Measurements from ENCODE around the gene USP50. TPM values are rescaled to one million over a fixed set of nuclear protein-coding genes. Genes with fewer than 3 reads are reported as not detected.

Gene USP50
- polyA plus RNA-seq, 2 of the 4 experiments (the other 2 are of a cell fraction), result 0.14 TPM; not detected in 1

DNA sequence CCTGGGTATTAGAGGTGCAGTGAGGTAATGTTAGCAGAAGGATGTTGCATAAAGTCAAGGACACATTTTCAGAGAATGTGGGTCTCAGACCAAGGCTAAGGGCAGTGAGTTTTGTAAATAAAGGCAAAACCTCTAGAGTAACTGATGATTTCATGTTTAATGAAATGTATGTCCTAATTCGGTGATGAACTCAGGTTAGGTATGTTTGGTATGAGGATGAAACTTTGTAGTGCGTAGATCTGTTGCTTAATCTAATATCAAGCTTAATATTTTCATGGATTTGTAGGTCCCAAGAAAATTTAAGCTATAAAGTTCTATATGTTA is 3.6 kb downstream of the USP50 start:
- Histone ChIP-seq H3K4me2 (no peak overlapping the region), H3K4me3 (no peak overlapping the region), H3K9me3 (no peaks in the 10 kb centered on the region), H3K4me1 (no peaks in the 10 kb centered on the region), H3K27ac (no peak overlapping the region)
- DNase-seq (ENCODE audit: low read depth in 1 of 2, low spot score in 1 of 2), result no peak
- ChIA-PET POLR2A (no interaction called here), CTCF (interaction anchor here (0.7 to 1.4 kb wide), 3 partner anchors 33 to 127 kb away, joined by 3 to 4 read pairs (median 3); no protein-coding TSS in a partner anchor)
- peak; percentile 68 for FAIRE-seq
- 58% methylated on average over 2 of the region's 2 CpGs for WGBS (ENCODE audit: missing lambda C conversion rate)
- TF ChIP-seq SREBF2 (IDR thresholded peaks at IDR 0.05) (no peak), RNF2 (IDR thresholded peaks at IDR 0.05; ENCODE audit: borderline replicate concordance, low read depth) (no peak), MAZ (IDR thresholded peaks at IDR 0.05; ENCODE audit: borderline replicate concordance, low read depth, low read length) (no peak), CEBPB (IDR thresholded peaks at IDR 0.05) (no peak), TP53 (CRISPR knock-in tag; IDR thresholded peaks at IDR 0.05) (no peak), RFX5 (IDR thresholded peaks at IDR 0.05) (no peak), CBX8 (IDR thresholded peaks at IDR 0.05) (no peak), RCOR1 (IDR thresholded peaks at IDR 0.05; ENCODE audit: low read depth, low read length) (no peak), FOSL2 (IDR thresholded peaks at IDR 0.05) (no peak), FOSL2 (CRISPR knock-in tag; IDR thresholded peaks at IDR 0.05) (no peak), KDM1A (IDR thresholded peaks at IDR 0.05; ENCODE audit: low read depth) (no peak), NR3C1 (IDR thresholded peaks at IDR 0.05) (no peak), CHD2 (IDR thresholded peaks at IDR 0.05; ENCODE audit: low read length, partially characterized antibody) (no peak), HOXA7 (CRISPR knock-in tag; IDR thresholded peaks at IDR 0.05) (no peak), ZSCAN20 (CRISPR knock-in tag; IDR thresholded peaks at IDR 0.05) (no peak), SMC3 (IDR thresholded peaks at IDR 0.05) (no peak), ZC3H11A (IDR thresholded peaks at IDR 0.05) (no peak)
- TF ChIP-seq, protein P1, sequence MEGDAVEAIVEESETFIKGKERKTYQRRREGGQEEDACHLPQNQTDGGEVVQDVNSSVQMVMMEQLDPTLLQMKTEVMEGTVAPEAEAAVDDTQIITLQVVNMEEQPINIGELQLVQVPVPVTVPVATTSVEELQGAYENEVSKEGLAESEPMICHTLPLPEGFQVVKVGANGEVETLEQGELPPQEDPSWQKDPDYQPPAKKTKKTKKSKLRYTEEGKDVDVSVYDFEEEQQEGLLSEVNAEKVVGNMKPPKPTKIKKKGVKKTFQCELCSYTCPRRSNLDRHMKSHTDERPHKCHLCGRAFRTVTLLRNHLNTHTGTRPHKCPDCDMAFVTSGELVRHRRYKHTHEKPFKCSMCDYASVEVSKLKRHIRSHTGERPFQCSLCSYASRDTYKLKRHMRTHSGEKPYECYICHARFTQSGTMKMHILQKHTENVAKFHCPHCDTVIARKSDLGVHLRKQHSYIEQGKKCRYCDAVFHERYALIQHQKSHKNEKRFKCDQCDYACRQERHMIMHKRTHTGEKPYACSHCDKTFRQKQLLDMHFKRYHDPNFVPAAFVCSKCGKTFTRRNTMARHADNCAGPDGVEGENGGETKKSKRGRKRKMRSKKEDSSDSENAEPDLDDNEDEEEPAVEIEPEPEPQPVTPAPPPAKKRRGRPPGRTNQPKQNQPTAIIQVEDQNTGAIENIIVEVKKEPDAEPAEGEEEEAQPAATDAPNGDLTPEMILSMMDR (IDR thresholded peaks at IDR 0.05), result no peak
- TF ChIP-seq, protein P2, sequence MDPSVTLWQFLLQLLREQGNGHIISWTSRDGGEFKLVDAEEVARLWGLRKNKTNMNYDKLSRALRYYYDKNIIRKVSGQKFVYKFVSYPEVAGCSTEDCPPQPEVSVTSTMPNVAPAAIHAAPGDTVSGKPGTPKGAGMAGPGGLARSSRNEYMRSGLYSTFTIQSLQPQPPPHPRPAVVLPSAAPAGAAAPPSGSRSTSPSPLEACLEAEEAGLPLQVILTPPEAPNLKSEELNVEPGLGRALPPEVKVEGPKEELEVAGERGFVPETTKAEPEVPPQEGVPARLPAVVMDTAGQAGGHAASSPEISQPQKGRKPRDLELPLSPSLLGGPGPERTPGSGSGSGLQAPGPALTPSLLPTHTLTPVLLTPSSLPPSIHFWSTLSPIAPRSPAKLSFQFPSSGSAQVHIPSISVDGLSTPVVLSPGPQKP (IDR thresholded peaks at IDR 0.05; ENCODE audit: low read depth, low read length), result no peak
- TF ChIP-seq, protein P3, sequence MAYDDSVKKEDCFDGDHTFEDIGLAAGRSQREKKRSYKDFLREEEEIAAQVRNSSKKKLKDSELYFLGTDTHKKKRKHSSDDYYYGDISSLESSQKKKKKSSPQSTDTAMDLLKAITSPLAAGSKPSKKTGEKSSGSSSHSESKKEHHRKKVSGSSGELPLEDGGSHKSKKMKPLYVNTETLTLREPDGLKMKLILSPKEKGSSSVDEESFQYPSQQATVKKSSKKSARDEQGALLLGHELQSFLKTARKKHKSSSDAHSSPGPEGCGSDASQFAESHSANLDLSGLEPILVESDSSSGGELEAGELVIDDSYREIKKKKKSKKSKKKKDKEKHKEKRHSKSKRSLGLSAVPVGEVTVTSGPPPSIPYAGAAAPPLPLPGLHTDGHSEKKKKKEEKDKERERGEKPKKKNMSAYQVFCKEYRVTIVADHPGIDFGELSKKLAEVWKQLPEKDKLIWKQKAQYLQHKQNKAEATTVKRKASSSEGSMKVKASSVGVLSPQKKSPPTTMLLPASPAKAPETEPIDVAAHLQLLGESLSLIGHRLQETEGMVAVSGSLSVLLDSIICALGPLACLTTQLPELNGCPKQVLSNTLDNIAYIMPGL (CRISPR knock-in tag; IDR thresholded peaks at IDR 0.05; ENCODE audit: borderline replicate concordance), result no peak
- TF ChIP-seq, protein P4, sequence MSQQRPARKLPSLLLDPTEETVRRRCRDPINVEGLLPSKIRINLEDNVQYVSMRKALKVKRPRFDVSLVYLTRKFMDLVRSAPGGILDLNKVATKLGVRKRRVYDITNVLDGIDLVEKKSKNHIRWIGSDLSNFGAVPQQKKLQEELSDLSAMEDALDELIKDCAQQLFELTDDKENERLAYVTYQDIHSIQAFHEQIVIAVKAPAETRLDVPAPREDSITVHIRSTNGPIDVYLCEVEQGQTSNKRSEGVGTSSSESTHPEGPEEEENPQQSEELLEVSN (IDR thresholded peaks at IDR 0.05; ENCODE audit: borderline replicate concordance, low read depth), result no peak
- ATAC-seq, result no peak

DNA sequence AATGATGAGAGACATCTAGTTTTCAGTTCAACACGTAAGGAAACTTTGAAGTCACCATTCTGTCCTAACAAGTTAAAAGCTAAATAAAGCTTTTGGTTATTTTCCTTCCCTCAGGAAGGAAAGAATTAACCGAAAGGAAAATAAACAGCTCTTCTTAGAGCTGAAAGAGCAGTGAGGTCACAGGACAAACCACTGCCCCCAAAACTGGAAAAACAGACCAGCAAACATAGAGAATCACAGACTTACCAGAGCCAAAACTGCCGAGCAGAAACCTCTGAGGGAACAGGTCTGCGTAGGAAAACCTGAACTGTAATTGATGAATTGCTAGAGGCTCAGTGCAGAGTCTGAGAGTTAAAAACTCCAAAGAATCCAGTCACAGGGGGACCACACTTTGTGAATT is 14.7 kb downstream of the USP50 start:
- Histone ChIP-seq H3K9me3 (no peaks in the 10 kb centered on the region), H3K27ac (no peak overlapping the region), H3K4me3 (no peak overlapping the region), H3K4me1 (no peaks in the 10 kb centered on the region), H3K4me2 (no peak overlapping the region)
- DNase-seq (ENCODE audit: low read depth in 1 of 2, low spot score in 1 of 2), result no peak
- 64% methylated on average over 4 of the region's 4 CpGs for WGBS (ENCODE audit: missing lambda C conversion rate)
- ChIA-PET POLR2A (interaction anchor here (1.5 kb wide), 1 partner anchor 177 kb away, joined by 3 read pairs; the partner anchor contains the start of gene GABPB1), CTCF (interaction anchor here (1.2 to 1.3 kb wide), 3 partner anchors 8 to 22 kb away, joined by 3 to 4 read pairs (median 4); no protein-coding TSS in a partner anchor)
- no peak for FAIRE-seq
- no peak for ATAC-seq
- TF ChIP-seq FOSB (CRISPR knock-in tag; IDR thresholded peaks at IDR 0.05) (no peak), HDAC2 (IDR thresholded peaks at IDR 0.05) (no peak), MAZ (IDR thresholded peaks at IDR 0.05; ENCODE audit: borderline replicate concordance, low read depth, low read length) (no peak), FOSL2 (IDR thresholded peaks at IDR 0.05) (no peak), FOSL2 (CRISPR knock-in tag; IDR thresholded peaks at IDR 0.05) (no peak), EP300 (IDR thresholded peaks at IDR 0.05) (no peak), ZFP36 (IDR thresholded peaks at IDR 0.05; ENCODE audit: borderline replicate concordance, partially characterized antibody) (no peak), CHD2 (IDR thresholded peaks at IDR 0.05; ENCODE audit: low read length, partially characterized antibody) (no peak), RAD21 (conservative IDR thresholded peaks at IDR 0.05 in 1 of 2, IDR thresholded peaks at IDR 0.05 in 1 of 2) (no peak), SMC3 (IDR thresholded peaks at IDR 0.05) (no peak), CEBPB (IDR thresholded peaks at IDR 0.05) (no peak), HEYL (CRISPR knock-in tag; IDR thresholded peaks at IDR 0.05) (no peak), HOXA7 (CRISPR knock-in tag; IDR thresholded peaks at IDR 0.05) (no peak)
- TF ChIP-seq, protein P3 (CRISPR knock-in tag; IDR thresholded peaks at IDR 0.05; ENCODE audit: borderline replicate concordance), result no peak
- TF ChIP-seq, protein P5, sequence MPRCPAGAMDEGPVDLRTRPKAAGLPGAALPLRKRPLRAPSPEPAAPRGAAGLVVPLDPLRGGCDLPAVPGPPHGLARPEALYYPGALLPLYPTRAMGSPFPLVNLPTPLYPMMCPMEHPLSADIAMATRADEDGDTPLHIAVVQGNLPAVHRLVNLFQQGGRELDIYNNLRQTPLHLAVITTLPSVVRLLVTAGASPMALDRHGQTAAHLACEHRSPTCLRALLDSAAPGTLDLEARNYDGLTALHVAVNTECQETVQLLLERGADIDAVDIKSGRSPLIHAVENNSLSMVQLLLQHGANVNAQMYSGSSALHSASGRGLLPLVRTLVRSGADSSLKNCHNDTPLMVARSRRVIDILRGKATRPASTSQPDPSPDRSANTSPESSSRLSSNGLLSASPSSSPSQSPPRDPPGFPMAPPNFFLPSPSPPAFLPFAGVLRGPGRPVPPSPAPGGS (IDR thresholded peaks at IDR 0.05), result no peak
- TF ChIP-seq, protein P4 (IDR thresholded peaks at IDR 0.05; ENCODE audit: borderline replicate concordance, low read depth), result no peak
